GM12878 (cell line): ENCODE results near the gene SAXO1. TPM values are rescaled to one million over a fixed set of nuclear protein-coding genes. Genes with fewer than 3 reads are reported as not detected.

Experiments used
- ATAC-seq: fragments of 200-7000 bp; cut with Tn5 transposase; 3 replicates; pipeline ENCODE4 v1.9.1; 2020; ENCODE audit warnings: mild to moderate bottlenecking, moderate library complexity
- BruUV-seq: library from RNA; stranded (reverse); fragments of 400-500 nt; replicated peaks from 2 replicates; lab custom pipeline; 2021; lab: Mats Ljungman, UMichigan
- CTCF ChIA-PET: fragments of 300-600 bp; sonication (Branson Sonifier 250); formaldehyde crosslinking; extraction: SDS; loops from one replicate; lab custom pipeline; 2021; ENCODE audit warnings: inconsistent platforms; lab: Yijun Ruan, JAX
- POLR2A ChIA-PET: fragments of 350-600 bp; formaldehyde crosslinking; extraction: SDS; loops from one replicate; lab custom pipeline; 2021; ENCODE audit warnings: inconsistent platforms; lab: Charles Lee
- RAD21 ChIA-PET: fragments of 300-600 bp; sonication (Branson Sonifier 250); formaldehyde crosslinking; loops from one replicate; lab custom pipeline; 2023; ENCODE audit warnings: antibody characterized with exemption; ENCODE audit not compliant: unreplicated experiment; lab: Charles Lee
- SMC1A ChIA-PET: fragments of 300-600 bp; sonication (Branson Sonifier 250); formaldehyde crosslinking; loops from one replicate; lab custom pipeline; 2023; ENCODE audit not compliant: unreplicated experiment, uncharacterized antibody; lab: Charles Lee
- DNase-seq: peaks from one replicate; pipeline ENCODE4 v3.0.0-alpha.2; 2011; ENCODE audit warnings: low read depth, low spot score
- FAIRE-seq: peaks from 3 replicates; lab custom pipeline; 2011; peaks lifted over from hg19 to GRCh38; lab: Jason Lieb, UNC
- H2AFZ ChIP-seq: 2 replicates; pipeline ENCODE4 v1.6.0; 2011; ENCODE audit warnings: low read depth, low read length, control low read depth; ENCODE audit not compliant: control insufficient read depth
- H3K27ac ChIP-seq: 2 replicates; pipeline ENCODE4 v1.5.1; 2011; ENCODE audit warnings: control low read depth; ENCODE audit not compliant: control insufficient read depth, insufficient read depth
- H3K27me3 ChIP-seq, 2 experiments: replicated peaks in 1 of 2; 2 replicates each; pipeline versions ENCODE4 v1.6.0 to v1.6.1; 2011; ENCODE audit warnings: low read length in 1 of 2; ENCODE audit not compliant: control insufficient read depth in 2 of 2, insufficient read depth in 2 of 2
- H3K36me3 ChIP-seq, 2 experiments: 2 replicates each; pipeline ENCODE4 v1.5.1; 2011; ENCODE audit warnings: low read length in 1 of 2; ENCODE audit not compliant: control insufficient read depth in 2 of 2, insufficient read depth in 2 of 2
- H3K4me1 ChIP-seq: 2 replicates; pipeline ENCODE4 v1.6.1; 2011; ENCODE audit warnings: mild to moderate bottlenecking, low read length, moderate library complexity, mixed read lengths; ENCODE audit not compliant: control insufficient read depth, insufficient read depth
- H3K4me2 ChIP-seq: 2 replicates; pipeline ENCODE4 v1.6.0; 2011; ENCODE audit warnings: control low read depth; ENCODE audit not compliant: control insufficient read depth, insufficient read depth
- H3K4me3 ChIP-seq: fragments of 200-600 bp; sonication (generic); 2 replicates; pipeline ENCODE4 v1.5.1; 2016
- H3K79me2 ChIP-seq: 2 replicates; pipeline ENCODE4 v1.6.0; 2011; ENCODE audit warnings: low read length; ENCODE audit not compliant: control insufficient read depth, insufficient read depth
- H3K9ac ChIP-seq: 2 replicates; pipeline ENCODE4 v1.8.0; 2011; ENCODE audit warnings: low read length, control low read depth, mixed read lengths; ENCODE audit not compliant: control insufficient read depth, insufficient read depth
- H3K9me3 ChIP-seq: replicated peaks from 3 replicates; pipeline ENCODE4 v1.5.1; 2011; ENCODE audit warnings: mild to moderate bottlenecking, low read length; ENCODE audit not compliant: control insufficient read depth, insufficient read depth
- H4K20me1 ChIP-seq: 2 replicates; pipeline ENCODE4 v1.6.0; 2011; ENCODE audit not compliant: control insufficient read depth, insufficient read depth
- ATF7 ChIP-seq: fragments of 450-650 bp; IDR thresholded peaks from 2 replicates; pipeline ENCODE4 v1.6.1; 2016; ENCODE audit warnings: low read depth, mild to moderate bottlenecking
- BCL11A ChIP-seq: IDR thresholded peaks from 2 replicates; pipeline ENCODE4 v1.6.1; 2011; ENCODE audit warnings: low read depth, low read length
- BHLHE40 ChIP-seq, 2 experiments: fragments of 450-650 bp in 1 of 2; IDR thresholded peaks; 2 replicates each; pipeline ENCODE4 v1.6.1; 2011 to 2017; ENCODE audit warnings: low read depth in 2 of 2, borderline replicate concordance in 1 of 2, improper control_type of control experiment in 1 of 2, low read length in 1 of 2, mild to moderate bottlenecking in 1 of 2
- EED ChIP-seq: sonication (generic); IDR thresholded peaks from 2 replicates; pipeline ENCODE4 v1.6.1; 2016; ENCODE audit warnings: antibody characterized with exemption, low read depth
- HCFC1 ChIP-seq: fragments of 150-350 bp; IDR thresholded peaks from 2 replicates; pipeline ENCODE4 v1.6.1; 2014; ENCODE audit warnings: low read length
- HDGF ChIP-seq: fragments of 450-650 bp; IDR thresholded peaks from 2 replicates; pipeline ENCODE4 v1.6.1; 2016; ENCODE audit warnings: antibody characterized with exemption
- JUNB ChIP-seq: IDR thresholded peaks from 2 replicates; pipeline ENCODE4 v1.6.1; 2016; ENCODE audit warnings: antibody characterized with exemption, mild to moderate bottlenecking
- SIN3A ChIP-seq: IDR thresholded peaks from 2 replicates; pipeline ENCODE4 v1.6.1; 2012; ENCODE audit warnings: low read depth, low read length, improper control_type of control experiment
- SREBF2 ChIP-seq: IDR thresholded peaks from 2 replicates; pipeline ENCODE4 v1.6.1; 2012; ENCODE audit warnings: mild to moderate bottlenecking, low read length
- ZNF622 ChIP-seq: fragments of 450-650 bp; IDR thresholded peaks from 2 replicates; pipeline ENCODE4 v1.6.1; 2017; ENCODE audit warnings: mild to moderate bottlenecking, inconsistent platforms
- WGBS: methylation state at CpG from one replicate; pipeline ENCODE4 v1.1.6; 2016; ENCODE audit warnings: low lambda C conversion rate; ENCODE audit not compliant: insufficient replicate concordance, insufficient coverage; ENCODE audit errors: missing lambda C conversion rate; 5-methylcytosine and 5-hydroxymethylcytosine counted together
- in situ Hi-C: fragments of 300-500 bp; cut with MboI; formaldehyde crosslinking; loops from 9 replicates; pipeline ENCODE4 v1.14.3; 2018; ENCODE audit warnings: mixed read lengths
- intact Hi-C: fragments of 100-400 bp; cut with micrococcal nuclease; formaldehyde crosslinking; loops from one replicate; pipeline ENCODE4 v1.14.2; 2022; ENCODE audit not compliant: unreplicated experiment
- polyA plus RNA-seq, 11 experiments: library from polyadenylated mRNA; depleted of rRNA in 4 of 11; unstranded in 6 of 11; stranded (reverse) in 5 of 11; fragments of >200 nt; fragmentation: Nextera tagmentation in 4 of 11; fragmentation: Illumina TruSeq in 1 of 11; extraction: Ambion mirVana in 4 of 11; extraction: Trizol in 1 of 11; gene quantifications; 1 replicate in 1 of 11; 2 replicates in 10 of 11; pipeline versions ENCODE4 v1.2.1 to v1.2.3, GENCODE V29; 2011 to 2016; ENCODE audit warnings: inconsistent platforms in 2 of 11, missing spikeins in 2 of 11, low read depth in 1 of 11
- total RNA-seq, 4 experiments: library from RNA; depleted of rRNA in 3 of 4; stranded (reverse); fragments of >200 nt in 3 of 4; fragmentation: Illumina TruSeq in 1 of 4; extraction: Trizol in 1 of 4; gene quantifications; 2 replicates each; pipeline versions ENCODE4 v1.2.1 to v1.2.3, GENCODE V29; 2013 to 2021
- TF ChIP-seq, protein P1 (sequence below), 3 experiments: IDR thresholded peaks in 2 of 3; conservative IDR thresholded peaks in 1 of 3; 2 replicates each; pipeline ENCODE4 v1.5.1; 2011; ENCODE audit warnings: low read depth in 3 of 3, low read length in 3 of 3, mild to moderate bottlenecking in 3 of 3, control low read depth in 2 of 3, moderate library complexity in 2 of 3, inconsistent platforms in 1 of 3, mixed read lengths in 1 of 3; ENCODE audit not compliant: control insufficient read depth in 2 of 3, insufficient read depth in 1 of 3; ENCODE audit errors: extremely low read depth in 1 of 3
- TF ChIP-seq, protein P2 (sequence below): IDR thresholded peaks from 2 replicates; pipeline ENCODE4 v1.6.1; 2012; ENCODE audit warnings: improper control_type of control experiment, low read depth, low read length; ENCODE audit not compliant: insufficient replicate concordance
- TF ChIP-seq, protein P3 (sequence below): fragments of 450-650 bp; IDR thresholded peaks from 2 replicates; pipeline ENCODE4 v1.6.1; 2018; ENCODE audit warnings: borderline replicate concordance, mild to moderate bottlenecking; ENCODE audit not compliant: partially characterized antibody

The SAXO1 gene
- total and polyA plus RNA-seq, 10 of the 15 experiments (the other 5 are each of a cell fraction or from before 2014, with no cell fraction given), result under 0.01 to 0.01 TPM; not detected in 8

DNA sequence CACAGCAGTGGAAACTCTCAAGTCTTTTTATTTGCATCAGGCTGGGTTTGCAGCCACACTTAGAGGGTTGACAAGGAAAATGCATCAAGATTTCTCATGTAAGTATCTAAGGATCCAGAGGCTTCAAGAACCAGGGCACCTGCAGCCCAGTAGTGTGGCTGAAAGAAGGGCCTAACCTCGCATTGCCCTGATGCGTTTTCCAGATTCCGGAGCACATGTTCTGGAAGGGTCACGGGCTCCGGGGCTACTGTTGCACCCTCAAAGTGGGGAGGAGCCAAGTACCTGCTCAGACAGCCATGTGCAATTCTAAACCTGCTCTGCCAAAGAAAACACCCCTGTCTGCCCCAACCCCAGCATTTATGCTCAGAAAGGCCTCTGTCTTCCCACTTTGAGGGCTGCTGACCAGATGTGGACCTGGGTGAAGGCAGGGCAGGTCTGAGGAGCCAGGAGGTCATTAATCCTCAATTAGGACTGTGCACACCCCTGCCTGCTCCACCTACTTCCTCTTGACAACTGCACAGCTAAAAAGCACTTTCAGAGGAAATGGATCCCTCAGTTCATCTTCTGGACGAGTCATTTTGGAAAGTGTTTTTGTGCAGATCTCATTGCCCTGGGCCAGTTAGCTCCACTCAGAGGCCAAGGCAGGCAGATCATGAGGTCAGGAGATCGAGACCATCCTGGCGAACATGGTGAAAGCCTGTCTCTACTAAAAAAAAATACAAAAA, 110.7 kb downstream of the SAXO1 start:
- 30% methylated on average over 8 of the region's 8 CpGs for WGBS
- POLR2A ChIA-PET, result no interaction called here
- Histone ChIP-seq H3K4me1 (no peaks in the 10 kb centered on the region), H3K79me2 (no peaks in the 10 kb centered on the region), H2AFZ (no peak overlapping the region), H3K27me3 (0 out of 4 replicates have a peak, but pooled peaks cover 0 to 4% of the 10 kb centered on the region in 2 experiments), H3K27ac (no peak overlapping the region), H3K9ac (no peak overlapping the region), H3K9me3 (no peaks in the 10 kb centered on the region), H3K36me3 (no peaks in the 10 kb centered on the region), H4K20me1 (no peaks in the 10 kb centered on the region), H3K4me2 (no peak overlapping the region), H3K4me3 (no peak overlapping the region)
- RAD21 ChIA-PET, result no interaction called here
- in situ Hi-C loops, result no loop called here
- SMC1A ChIA-PET, result no interaction called here
- CTCF ChIA-PET, result no interaction called here
- intact Hi-C loops, result no loop called here
- DNase-seq (no peak), ATAC-seq (no peak), FAIRE-seq (no peak)
- TF ChIP-seq HDGF, result no peak
- no peak for TF ChIP-seq EED
- TF ChIP-seq SIN3A, result no peak
- TF ChIP-seq, protein P1, sequence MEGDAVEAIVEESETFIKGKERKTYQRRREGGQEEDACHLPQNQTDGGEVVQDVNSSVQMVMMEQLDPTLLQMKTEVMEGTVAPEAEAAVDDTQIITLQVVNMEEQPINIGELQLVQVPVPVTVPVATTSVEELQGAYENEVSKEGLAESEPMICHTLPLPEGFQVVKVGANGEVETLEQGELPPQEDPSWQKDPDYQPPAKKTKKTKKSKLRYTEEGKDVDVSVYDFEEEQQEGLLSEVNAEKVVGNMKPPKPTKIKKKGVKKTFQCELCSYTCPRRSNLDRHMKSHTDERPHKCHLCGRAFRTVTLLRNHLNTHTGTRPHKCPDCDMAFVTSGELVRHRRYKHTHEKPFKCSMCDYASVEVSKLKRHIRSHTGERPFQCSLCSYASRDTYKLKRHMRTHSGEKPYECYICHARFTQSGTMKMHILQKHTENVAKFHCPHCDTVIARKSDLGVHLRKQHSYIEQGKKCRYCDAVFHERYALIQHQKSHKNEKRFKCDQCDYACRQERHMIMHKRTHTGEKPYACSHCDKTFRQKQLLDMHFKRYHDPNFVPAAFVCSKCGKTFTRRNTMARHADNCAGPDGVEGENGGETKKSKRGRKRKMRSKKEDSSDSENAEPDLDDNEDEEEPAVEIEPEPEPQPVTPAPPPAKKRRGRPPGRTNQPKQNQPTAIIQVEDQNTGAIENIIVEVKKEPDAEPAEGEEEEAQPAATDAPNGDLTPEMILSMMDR (IDR thresholded peaks at IDR 0.05 in 2 of 3, conservative IDR thresholded peaks at IDR 0.05 in 1 of 3; ENCODE audit: control insufficient read depth in 2 of 3, extremely low read depth in 1 of 3, insufficient read depth in 1 of 3, low read depth in 3 of 3, low read length in 3 of 3), result no peak
- TF ChIP-seq ZNF622, result no peak
- TF ChIP-seq, protein P2, sequence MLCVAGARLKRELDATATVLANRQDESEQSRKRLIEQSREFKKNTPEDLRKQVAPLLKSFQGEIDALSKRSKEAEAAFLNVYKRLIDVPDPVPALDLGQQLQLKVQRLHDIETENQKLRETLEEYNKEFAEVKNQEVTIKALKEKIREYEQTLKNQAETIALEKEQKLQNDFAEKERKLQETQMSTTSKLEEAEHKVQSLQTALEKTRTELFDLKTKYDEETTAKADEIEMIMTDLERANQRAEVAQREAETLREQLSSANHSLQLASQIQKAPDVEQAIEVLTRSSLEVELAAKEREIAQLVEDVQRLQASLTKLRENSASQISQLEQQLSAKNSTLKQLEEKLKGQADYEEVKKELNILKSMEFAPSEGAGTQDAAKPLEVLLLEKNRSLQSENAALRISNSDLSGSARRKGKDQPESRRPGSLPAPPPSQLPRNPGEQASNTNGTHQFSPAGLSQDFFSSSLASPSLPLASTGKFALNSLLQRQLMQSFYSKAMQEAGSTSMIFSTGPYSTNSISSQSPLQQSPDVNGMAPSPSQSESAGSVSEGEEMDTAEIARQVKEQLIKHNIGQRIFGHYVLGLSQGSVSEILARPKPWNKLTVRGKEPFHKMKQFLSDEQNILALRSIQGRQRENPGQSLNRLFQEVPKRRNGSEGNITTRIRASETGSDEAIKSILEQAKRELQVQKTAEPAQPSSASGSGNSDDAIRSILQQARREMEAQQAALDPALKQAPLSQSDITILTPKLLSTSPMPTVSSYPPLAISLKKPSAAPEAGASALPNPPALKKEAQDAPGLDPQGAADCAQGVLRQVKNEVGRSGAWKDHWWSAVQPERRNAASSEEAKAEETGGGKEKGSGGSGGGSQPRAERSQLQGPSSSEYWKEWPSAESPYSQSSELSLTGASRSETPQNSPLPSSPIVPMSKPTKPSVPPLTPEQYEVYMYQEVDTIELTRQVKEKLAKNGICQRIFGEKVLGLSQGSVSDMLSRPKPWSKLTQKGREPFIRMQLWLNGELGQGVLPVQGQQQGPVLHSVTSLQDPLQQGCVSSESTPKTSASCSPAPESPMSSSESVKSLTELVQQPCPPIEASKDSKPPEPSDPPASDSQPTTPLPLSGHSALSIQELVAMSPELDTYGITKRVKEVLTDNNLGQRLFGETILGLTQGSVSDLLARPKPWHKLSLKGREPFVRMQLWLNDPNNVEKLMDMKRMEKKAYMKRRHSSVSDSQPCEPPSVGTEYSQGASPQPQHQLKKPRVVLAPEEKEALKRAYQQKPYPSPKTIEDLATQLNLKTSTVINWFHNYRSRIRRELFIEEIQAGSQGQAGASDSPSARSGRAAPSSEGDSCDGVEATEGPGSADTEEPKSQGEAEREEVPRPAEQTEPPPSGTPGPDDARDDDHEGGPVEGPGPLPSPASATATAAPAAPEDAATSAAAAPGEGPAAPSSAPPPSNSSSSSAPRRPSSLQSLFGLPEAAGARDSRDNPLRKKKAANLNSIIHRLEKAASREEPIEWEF, result no peak
- TF ChIP-seq BCL11A, result no peak
- no peak for TF ChIP-seq ATF7
- no peak for TF ChIP-seq HCFC1
- no peak for TF ChIP-seq BHLHE40 (IDR thresholded peaks at IDR 0.05; ENCODE audit: borderline replicate concordance in 1 of 2, low read depth in 2 of 2, low read length in 1 of 2)
- TF ChIP-seq SREBF2, result no peak
- TF ChIP-seq, protein P3, sequence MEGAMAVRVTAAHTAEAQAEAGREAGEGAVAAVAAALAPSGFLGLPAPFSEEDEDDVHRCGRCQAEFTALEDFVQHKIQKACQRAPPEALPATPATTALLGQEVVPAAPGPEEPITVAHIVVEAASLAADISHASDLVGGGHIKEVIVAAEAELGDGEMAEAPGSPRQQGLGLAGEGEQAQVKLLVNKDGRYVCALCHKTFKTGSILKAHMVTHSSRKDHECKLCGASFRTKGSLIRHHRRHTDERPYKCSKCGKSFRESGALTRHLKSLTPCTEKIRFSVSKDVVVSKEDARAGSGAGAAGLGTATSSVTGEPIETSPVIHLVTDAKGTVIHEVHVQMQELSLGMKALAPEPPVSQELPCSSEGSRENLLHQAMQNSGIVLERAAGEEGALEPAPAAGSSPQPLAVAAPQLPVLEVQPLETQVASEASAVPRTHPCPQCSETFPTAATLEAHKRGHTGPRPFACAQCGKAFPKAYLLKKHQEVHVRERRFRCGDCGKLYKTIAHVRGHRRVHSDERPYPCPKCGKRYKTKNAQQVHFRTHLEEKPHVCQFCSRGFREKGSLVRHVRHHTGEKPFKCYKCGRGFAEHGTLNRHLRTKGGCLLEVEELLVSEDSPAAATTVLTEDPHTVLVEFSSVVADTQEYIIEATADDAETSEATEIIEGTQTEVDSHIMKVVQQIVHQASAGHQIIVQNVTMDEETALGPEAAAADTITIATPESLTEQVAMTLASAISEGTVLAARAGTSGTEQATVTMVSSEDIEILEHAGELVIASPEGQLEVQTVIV, result no peak
- TF ChIP-seq JUNB, result no peak
- no TSS peak for BruUV-seq
